Adrenal gland (tissue), 12 donors: ENCODE measurements around the gene TMEM229A. TPM values are rescaled to one million over a fixed set of nuclear protein-coding genes. Genes with fewer than 3 reads are reported as not detected.
"Not testable (repeated sequence)": the region's sequence is repeated elsewhere in the genome, so short reads cannot be mapped to it uniquely, and the experiment has no call there.

Experiments used
- DNase-seq, 7 donors: peaks; one replicate each; pipeline ENCODE4 v3.0.0-alpha.2; 2019 to 2020
- H3K27ac ChIP-seq, 5 donors: fragments of 200-600 bp; sonication (generic) in 4 of 5; 1 replicate in 3 of 5; 2 replicates in 2 of 5; pipeline versions ENCODE4 v1.5.1 to v1.8.0; 2016 to 2020; ENCODE audit warnings: mild to moderate bottlenecking in 1 of 5
- H3K27me3 ChIP-seq: fragments of 200-600 bp; 2 replicates; pipeline ENCODE4 v1.8.0; 2021
- H3K36me3 ChIP-seq, 2 donors: fragments of 200-600 bp; replicated peaks in 1 of 2; 1 replicate in 1 of 2; 2 replicates in 1 of 2; pipeline versions ENCODE4 v1.5.1 to v1.8.0; 2018 to 2022
- H3K4me1 ChIP-seq, 2 donors: fragments of 200-600 bp; replicated peaks in 1 of 2; 1 replicate in 1 of 2; 2 replicates in 1 of 2; pipeline versions ENCODE4 v1.5.1 to v1.8.0; 2018 to 2021
- H3K4me3 ChIP-seq, 4 donors: fragments of 200-600 bp; sonication (generic) in 3 of 4; one replicate each; pipeline ENCODE4 v1.5.1; 2016 to 2018
- H3K9me3 ChIP-seq, 3 donors: fragments of 200-600 bp; sonication (generic) in 1 of 3; replicated peaks in 1 of 3; 1 replicate in 2 of 3; 2 replicates in 1 of 3; pipeline versions ENCODE4 v1.5.1 to v1.8.0; 2016 to 2021
- POLR2A ChIP-seq, 2 donors: fragments of 450-650 bp; IDR thresholded peaks; one replicate each; pipeline ENCODE4 v1.6.1; 2017; ENCODE audit warnings: antibody characterized with exemption in 2 of 2, mild to moderate bottlenecking in 2 of 2, moderate library complexity in 1 of 2
- WGBS, 4 donors: extraction: QIAGEN DNeasy Blood & Tissue Kit in 2 of 4; methylation state at CpG; one replicate each; pipeline versions ENCODE4 v1.1.5 to v1.1.7; 2013 to 2017; 5-methylcytosine and 5-hydroxymethylcytosine counted together
- intact Hi-C, 2 donors: fragments of 100-400 bp; cut with DNase I; formaldehyde crosslinking; loops; one replicate each; pipeline versions ENCODE4 v1.14.1 to v1.15.0; 2022 to 2023
- polyA plus RNA-seq, 3 donors: library from polyadenylated mRNA; stranded (reverse); fragments of 200-250 nt in 2 of 3; fragments of 350-450 nt in 1 of 3; fragmentation: Illumina TruSeq in 1 of 3; extraction: RNeasy Lipid Tissue Mini Kit (QIAGEN cat#74804) in 1 of 3; gene quantifications; one replicate each; pipeline ENCODE4 v1.2.3, GENCODE V29; 2013 to 2014
- total RNA-seq, 9 donors: library from RNA; depleted of rRNA in 4 of 9; stranded (reverse); fragments of >200 nt in 4 of 9; fragments of 120-200 nt in 1 of 9; fragmentation: NEBNext Ultra II Directional in 1 of 9; extraction: Animal tissue kit (Norgen Biotek cat#: 25700) in 1 of 9; gene quantifications; one replicate each; pipeline versions ENCODE4 v1.1.0 to v1.2.4, GENCODE V29; 2013 to 2023
- TF ChIP-seq, protein P1 (sequence below), 6 experiments: fragments of 450-650 bp in 4 of 6; fragments of 200-600 bp in 2 of 6; sonication (generic) in 1 of 6; IDR thresholded peaks; 1 replicate in 5 of 6; 2 replicates in 1 of 6; pipeline versions ENCODE4 v1.5.1 to v1.8.0; 2016 to 2021; ENCODE audit warnings: antibody characterized with exemption in 6 of 6, mild to moderate bottlenecking in 2 of 6, moderate library complexity in 1 of 6
- donor health status: healthy with polysubstance abuse.
- donor health status: Bipolar disorder and iron deficiency.
- donor health status: DM: yes; HTN: yes; CAD: no.
- donor health status: DM: no; HTN: no; CAD: no.
- donor health status: DM: no; HTN: no; CAD: no.
- donor health status: DM: yes; HTN: yes; CAD: no.

TMEM229A gene
- total and polyA plus RNA-seq, 12 donors, result 0.32 to 7.2 (median 1.7) TPM

DNA sequence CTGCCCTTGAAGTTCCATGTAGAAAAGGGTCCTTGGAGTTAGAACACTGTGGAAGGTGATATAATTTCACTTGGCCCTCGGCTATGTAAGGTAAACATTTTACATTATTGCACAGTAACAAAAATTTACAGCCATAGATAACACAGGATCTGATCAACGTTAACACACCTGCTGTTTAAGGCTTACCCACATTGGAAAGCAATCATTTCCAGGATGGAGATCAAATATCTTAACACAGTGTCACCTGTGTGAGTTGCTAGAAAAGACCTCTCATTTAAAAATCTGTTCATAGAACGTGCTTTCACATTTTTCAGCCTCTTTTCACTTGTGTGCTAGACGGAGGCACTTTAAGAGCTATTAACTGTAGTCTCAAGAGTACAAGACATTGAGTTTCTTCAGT is 1.9 kb downstream of the TMEM229A start:
- intact Hi-C loops, result no loop called here
- TF ChIP-seq, protein P1, sequence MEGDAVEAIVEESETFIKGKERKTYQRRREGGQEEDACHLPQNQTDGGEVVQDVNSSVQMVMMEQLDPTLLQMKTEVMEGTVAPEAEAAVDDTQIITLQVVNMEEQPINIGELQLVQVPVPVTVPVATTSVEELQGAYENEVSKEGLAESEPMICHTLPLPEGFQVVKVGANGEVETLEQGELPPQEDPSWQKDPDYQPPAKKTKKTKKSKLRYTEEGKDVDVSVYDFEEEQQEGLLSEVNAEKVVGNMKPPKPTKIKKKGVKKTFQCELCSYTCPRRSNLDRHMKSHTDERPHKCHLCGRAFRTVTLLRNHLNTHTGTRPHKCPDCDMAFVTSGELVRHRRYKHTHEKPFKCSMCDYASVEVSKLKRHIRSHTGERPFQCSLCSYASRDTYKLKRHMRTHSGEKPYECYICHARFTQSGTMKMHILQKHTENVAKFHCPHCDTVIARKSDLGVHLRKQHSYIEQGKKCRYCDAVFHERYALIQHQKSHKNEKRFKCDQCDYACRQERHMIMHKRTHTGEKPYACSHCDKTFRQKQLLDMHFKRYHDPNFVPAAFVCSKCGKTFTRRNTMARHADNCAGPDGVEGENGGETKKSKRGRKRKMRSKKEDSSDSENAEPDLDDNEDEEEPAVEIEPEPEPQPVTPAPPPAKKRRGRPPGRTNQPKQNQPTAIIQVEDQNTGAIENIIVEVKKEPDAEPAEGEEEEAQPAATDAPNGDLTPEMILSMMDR (IDR thresholded peaks at IDR 0.05), result no peak
- TF ChIP-seq POLR2A (IDR thresholded peaks at IDR 0.05), result no peak

DNA sequence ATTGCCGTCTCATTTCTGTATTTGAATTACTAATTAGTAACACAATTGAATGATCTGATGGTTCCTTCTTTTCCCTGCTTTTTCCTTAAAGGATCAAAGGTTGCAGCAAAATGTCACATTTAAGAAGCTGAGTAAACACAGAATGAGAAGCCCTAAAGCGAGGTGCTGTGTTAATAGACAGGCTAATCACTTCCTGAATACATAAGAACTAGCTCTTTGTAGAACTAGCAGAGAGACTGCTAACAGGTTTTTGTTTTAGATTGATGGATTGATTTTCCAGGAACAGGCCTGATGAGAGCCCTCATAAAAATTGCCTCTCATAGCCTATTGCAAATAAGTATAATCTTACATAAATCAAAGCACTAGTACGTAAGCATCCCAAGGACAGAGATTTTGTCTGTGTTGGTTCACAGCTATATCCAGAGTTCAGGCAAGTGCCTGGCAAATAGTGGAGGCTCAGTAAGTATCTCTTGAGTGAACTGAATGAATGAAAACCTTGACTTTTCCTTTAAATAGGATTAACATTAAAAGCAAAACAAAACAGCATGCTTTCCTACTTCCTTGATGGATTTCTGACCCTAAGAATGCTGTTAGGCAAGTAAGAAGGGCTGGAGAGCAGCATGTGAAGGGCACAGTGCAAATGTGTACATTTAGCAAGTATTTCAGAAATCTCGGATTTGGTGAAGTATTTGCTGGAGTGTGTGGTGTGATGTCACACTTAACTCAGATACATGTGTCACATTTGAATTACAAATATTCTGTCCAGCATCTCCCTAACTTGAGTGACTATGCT is 3.3 kb downstream of the TMEM229A start:
- peaks cover 3% of the 10 kb centered on the region for H3K27me3 ChIP-seq
- H3K27ac ChIP-seq, result no peak overlapping the region
- H3K4me1 ChIP-seq, result peaks cover 4 to 19% of the 10 kb centered on the region in 2 donors
- no peaks in the 10 kb centered on the region for H3K9me3 ChIP-seq
- H3K4me3 ChIP-seq, result no peak overlapping the region
- H3K36me3 ChIP-seq, result no peaks in the 10 kb centered on the region
- intact Hi-C loops, result no loop called here
- WGBS, 4 donors, result 63 to 74% (median 68%) methylated on average over 4 of the region's 4 CpGs
- peak in 1 of 7 donors; percentile 26 for DNase-seq
- no peak for TF ChIP-seq POLR2A (IDR thresholded peaks at IDR 0.05)
- TF ChIP-seq, protein P1 (IDR thresholded peaks at IDR 0.05), result no peak

More for the DNA sequence above, 1.9 kb downstream of the TMEM229A start:
- 65 to 75% (median 68%) methylated on average over 4 of the region's 4 CpGs for WGBS, 4 donors
- Histone ChIP-seq H3K4me1 (peaks cover 4 to 19% of the 10 kb centered on the region in 2 donors), H3K27me3 (peaks cover 3% of the 10 kb centered on the region), H3K4me3 (no peak overlapping the region), H3K9me3 (no peaks in the 10 kb centered on the region), H3K27ac (no peak overlapping the region), H3K36me3 (no peaks in the 10 kb centered on the region)
- DNase-seq, result no peak

DNA sequence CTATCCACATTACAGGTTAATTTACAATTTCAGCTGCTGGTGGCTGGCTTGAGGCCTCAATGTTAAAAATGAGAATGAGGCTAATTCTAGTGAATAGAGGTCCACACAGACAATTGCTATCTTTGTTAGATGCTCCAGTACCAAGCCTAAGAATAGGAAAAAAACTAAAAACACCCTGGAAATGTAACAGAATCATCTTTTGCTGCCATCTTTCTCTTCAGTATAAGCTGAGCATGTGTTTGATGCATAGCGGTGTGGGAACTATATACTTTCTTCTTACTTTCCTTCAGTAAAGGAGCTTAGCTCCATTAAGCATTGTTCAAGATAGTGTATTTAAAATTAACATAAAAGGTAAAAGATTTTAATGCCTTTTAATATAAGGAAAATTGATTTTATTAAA is 5.6 kb downstream of the TMEM229A start:
- Histone ChIP-seq H3K4me1 (peaks cover under 1 to 7% of the 10 kb centered on the region in 2 donors), H3K4me3 (no peak overlapping the region), H3K9me3 (no peaks in the 10 kb centered on the region), H3K27me3 (peaks cover 3% of the 10 kb centered on the region), H3K36me3 (no peaks in the 10 kb centered on the region), H3K27ac (no peak overlapping the region)
- no peak for DNase-seq
- intact Hi-C loops, result no loop called here
- TF ChIP-seq, protein P1 (IDR thresholded peaks at IDR 0.05), result no peak
- no peak for TF ChIP-seq POLR2A (IDR thresholded peaks at IDR 0.05)
- 98 to 100% (median 99%) methylated on average over 1 of the region's 1 CpG for WGBS, 4 donors

DNA sequence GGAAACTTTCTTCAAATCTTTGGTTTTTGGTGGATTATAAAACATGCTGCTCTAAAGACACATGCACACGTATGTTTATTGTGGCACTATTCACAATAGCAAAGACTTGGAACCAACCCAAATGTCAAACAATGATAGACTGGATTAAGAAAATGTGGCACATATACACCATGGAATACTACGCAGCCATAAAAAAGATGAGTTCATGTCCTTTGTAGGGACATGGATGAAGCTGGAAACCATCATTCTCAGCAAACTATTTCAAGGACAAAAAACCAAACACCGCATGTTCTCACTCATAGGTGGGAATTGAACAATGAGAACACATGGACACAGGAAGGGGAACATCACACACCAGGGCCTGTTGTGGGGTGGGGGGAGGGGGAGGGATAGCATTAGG is 8.5 kb downstream of the TMEM229A start:
- intact Hi-C loops, H3K4me1 ChIP-seq, DNase-seq, H3K4me3 ChIP-seq, H3K27me3 ChIP-seq, H3K36me3 ChIP-seq, H3K27ac ChIP-seq, H3K9me3 ChIP-seq: not testable (repeated sequence)
- WGBS, 4 donors, result 82 to 95% (median 85%) methylated on average over 2 to 3 of the region's 3 CpGs

DNA sequence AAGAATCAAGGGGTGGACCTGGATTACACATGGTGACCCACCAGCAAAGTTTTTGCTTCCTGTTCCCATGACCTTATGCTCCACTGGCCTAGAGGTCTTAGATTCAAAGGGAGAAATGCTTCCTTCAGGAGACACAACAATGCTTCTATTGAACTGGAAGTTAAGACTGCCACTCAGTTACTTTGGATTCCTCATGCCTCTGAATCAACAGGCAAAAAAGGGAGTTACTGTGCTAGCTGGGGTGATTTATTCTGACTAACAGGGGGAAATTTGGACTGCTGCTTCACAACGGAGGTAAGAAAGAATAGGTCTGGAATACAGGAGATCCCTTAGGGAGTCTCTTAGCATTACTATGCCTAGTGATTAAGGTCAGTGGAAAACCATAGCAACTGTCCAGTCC is 10.3 kb downstream of the TMEM229A start:
- H3K4me3 ChIP-seq, result no peak overlapping the region
- DNase-seq, result no peak
- no peaks in the 10 kb centered on the region for H3K9me3 ChIP-seq
- intact Hi-C loops, result no loop called here
- H3K27me3 ChIP-seq, result no peaks in the 10 kb centered on the region
- TF ChIP-seq POLR2A (IDR thresholded peaks at IDR 0.05), result no peak
- TF ChIP-seq, protein P1 (IDR thresholded peaks at IDR 0.05), result no peak
- no peaks in the 10 kb centered on the region for H3K4me1 ChIP-seq
- no peaks in the 10 kb centered on the region for H3K36me3 ChIP-seq
- WGBS, 4 donors, result 36 to 62% (median 49%) methylated on average over 1 of the region's 1 CpG
- no peak overlapping the region for H3K27ac ChIP-seq
